HepG2 (cell line): Measurements from ENCODE around the gene VAMP5.

Source experiments
- CTCF ChIP-seq: sonication (generic); formaldehyde crosslinking; IDR thresholded peaks from 2 replicates; pipeline ENCODE4 v1.5.0; 2020; ENCODE audit warnings: mild to moderate bottlenecking, missing genetic modification reagents, moderate library complexity
- E2F1 ChIP-seq: sonication (generic); formaldehyde crosslinking; IDR thresholded peaks from 2 replicates; pipeline ENCODE4 v1.5.0; 2020; ENCODE audit warnings: missing genetic modification reagents
- HHEX ChIP-seq: IDR thresholded peaks from 2 replicates; pipeline ENCODE4 v1.6.1; 2016; ENCODE audit warnings: control low read depth
- IRF2 ChIP-seq: IDR thresholded peaks from 2 replicates; pipeline ENCODE4 v1.6.1; 2018; ENCODE audit warnings: missing genetic modification reagents, missing compliant biosample characterization
- MEIS2 ChIP-seq: sonication (generic); formaldehyde crosslinking; IDR thresholded peaks from 2 replicates; pipeline ENCODE4 v1.9.0; 2021; ENCODE audit warnings: mild to moderate bottlenecking, missing genetic modification reagents
- POLR2A ChIP-seq, 2 experiments: IDR thresholded peaks; 2 replicates each; pipeline ENCODE4 v1.6.1; 2011; ENCODE audit warnings: low read depth in 2 of 2, low read length in 2 of 2, mild to moderate bottlenecking in 1 of 2, moderate library complexity in 1 of 2; ENCODE audit not compliant: insufficient read depth in 1 of 2
- POLR2AphosphoS5 ChIP-seq: IDR thresholded peaks from 2 replicates; pipeline ENCODE4 v1.6.1; 2012; ENCODE audit warnings: low read depth, low read length
- SALL1 ChIP-seq: sonication (generic); formaldehyde crosslinking; IDR thresholded peaks from 2 replicates; pipeline ENCODE4 v1.8.0; 2022; ENCODE audit warnings: mild to moderate bottlenecking, missing genetic modification reagents
- ZNF253 ChIP-seq: sonication (generic); formaldehyde crosslinking; IDR thresholded peaks from 2 replicates; pipeline ENCODE4 v1.8.0; 2022; ENCODE audit warnings: mild to moderate bottlenecking, missing genetic modification reagents, borderline replicate concordance
- ZNF558 ChIP-seq: sonication (generic); formaldehyde crosslinking; IDR thresholded peaks from 2 replicates; pipeline ENCODE4 v1.9.0; 2022; ENCODE audit warnings: mild to moderate bottlenecking, missing genetic modification reagents, borderline replicate concordance
- ZNF619 ChIP-seq: sonication (generic); formaldehyde crosslinking; IDR thresholded peaks from 2 replicates; pipeline ENCODE4 v1.4.0; 2020; ENCODE audit warnings: mild to moderate bottlenecking, missing genetic modification reagents
- ZNF782 ChIP-seq: sonication (generic); formaldehyde crosslinking; IDR thresholded peaks from 2 replicates; pipeline ENCODE4 v1.4.0; 2020; ENCODE audit warnings: missing genetic modification reagents, mild to moderate bottlenecking, borderline replicate concordance

DNA sequence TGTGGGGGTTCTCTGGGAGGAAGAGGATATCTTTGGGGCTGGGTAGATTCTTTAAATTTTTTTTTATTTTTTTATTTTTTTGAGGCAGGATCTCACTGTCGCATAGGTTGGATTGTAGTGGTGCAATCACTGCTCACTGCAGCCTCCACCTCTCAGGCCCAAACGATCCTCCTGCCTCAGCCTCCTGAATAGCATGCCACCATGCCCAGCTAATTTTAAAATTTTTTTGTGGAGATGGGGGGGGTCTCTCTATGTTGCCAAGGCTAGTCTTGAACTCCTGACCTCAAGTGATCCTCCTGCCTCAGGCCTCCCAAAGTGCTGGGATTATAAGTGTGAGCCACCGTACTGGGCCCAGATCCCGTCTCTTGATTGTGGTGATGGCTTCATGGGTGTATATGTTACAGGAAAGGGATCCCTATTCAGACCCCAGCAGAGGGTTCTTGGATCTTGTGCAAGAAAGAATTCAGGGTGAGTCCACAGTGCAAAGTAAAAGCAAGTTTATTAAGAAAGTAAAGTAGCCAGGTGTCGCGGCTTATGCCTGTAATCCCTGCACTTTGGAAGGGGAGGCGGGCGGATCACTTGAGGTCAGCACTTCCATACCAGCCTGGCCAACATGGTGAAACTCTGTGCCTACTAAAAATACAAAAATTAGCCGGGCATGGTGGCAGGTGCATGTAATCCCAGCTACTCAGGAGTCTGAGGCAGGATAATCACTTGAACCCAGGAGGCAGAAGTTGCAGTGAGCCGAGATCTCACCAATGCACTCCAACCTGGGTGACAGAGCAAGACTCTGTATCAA, 29.7 kb downstream of the VAMP5 start:
- no peak for TF ChIP-seq CTCF (CRISPR knock-in tag)
- no peak for TF ChIP-seq ZNF558 (CRISPR knock-in tag)
- no peak for TF ChIP-seq POLR2AphosphoS5
- TF ChIP-seq SALL1 (CRISPR knock-in tag) = no peak
- no peak for TF ChIP-seq ZNF253
- TF ChIP-seq E2F1 = no peak
- TF ChIP-seq ZNF619 (CRISPR knock-in tag) = no peak
- no peak for TF ChIP-seq POLR2A (IDR thresholded peaks at IDR 0.05; ENCODE audit: insufficient read depth in 1 of 2, low read depth in 2 of 2, low read length in 2 of 2)
- no peak for TF ChIP-seq MEIS2 (CRISPR knock-in tag)
- no peak for TF ChIP-seq ZNF782 (CRISPR knock-in tag)
- TF ChIP-seq HHEX (CRISPR knock-in tag) = no peak
- no peak for TF ChIP-seq IRF2 (CRISPR knock-in tag)
